OCI-LY3 (cell line): ENCODE results near the gene ACRBP.

Experiments used
- EZH2phosphoT487 ChIP-seq: fragments of 200-600 bp; shearing (Covaris generic); IDR thresholded peaks from 2 replicates; pipeline ENCODE4 v1.6.1; 2018; ENCODE audit warnings: antibody characterized with exemption, mixed run types, low read depth
- TF ChIP-seq, protein P1 (sequence below): fragments of 200-600, 300-600 bp; sonication (generic); IDR thresholded peaks from 2 replicates; pipeline ENCODE4 v1.5.1; 2014; ENCODE audit warnings: antibody characterized with exemption, low read length, low read depth

DNA sequence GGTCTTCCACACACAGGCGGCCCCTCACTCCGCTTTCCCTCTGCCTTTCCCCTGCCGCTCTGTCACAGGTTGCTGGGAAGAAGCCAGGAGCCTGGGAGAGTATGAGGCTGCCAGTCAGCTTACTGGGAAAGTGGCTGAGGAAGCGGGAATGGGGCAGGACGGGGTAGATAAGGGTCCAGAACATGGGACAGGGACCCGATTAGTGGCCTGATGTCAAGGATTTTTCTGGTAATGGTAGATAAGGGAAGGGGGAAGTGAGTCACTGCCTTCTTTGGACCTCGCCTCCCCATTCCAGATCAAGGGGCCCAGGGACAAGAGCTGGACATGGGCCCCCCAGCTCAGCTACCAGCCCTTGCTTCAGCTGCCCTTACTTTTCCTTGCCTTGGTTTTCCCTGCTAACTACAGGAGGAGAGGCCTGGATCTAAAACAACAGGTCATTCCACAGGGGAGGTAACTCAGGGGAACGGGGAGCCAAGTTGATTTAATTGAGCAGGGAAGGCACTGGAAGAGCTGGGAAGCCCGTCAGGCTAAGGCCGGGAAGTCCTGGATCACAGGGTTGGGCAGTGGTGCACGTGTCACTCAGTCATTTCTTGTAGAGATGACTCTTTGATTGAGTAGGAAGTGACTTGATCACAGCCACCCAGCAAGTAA, 8.0 kb downstream of the ACRBP start:
- TF ChIP-seq, protein P1, sequence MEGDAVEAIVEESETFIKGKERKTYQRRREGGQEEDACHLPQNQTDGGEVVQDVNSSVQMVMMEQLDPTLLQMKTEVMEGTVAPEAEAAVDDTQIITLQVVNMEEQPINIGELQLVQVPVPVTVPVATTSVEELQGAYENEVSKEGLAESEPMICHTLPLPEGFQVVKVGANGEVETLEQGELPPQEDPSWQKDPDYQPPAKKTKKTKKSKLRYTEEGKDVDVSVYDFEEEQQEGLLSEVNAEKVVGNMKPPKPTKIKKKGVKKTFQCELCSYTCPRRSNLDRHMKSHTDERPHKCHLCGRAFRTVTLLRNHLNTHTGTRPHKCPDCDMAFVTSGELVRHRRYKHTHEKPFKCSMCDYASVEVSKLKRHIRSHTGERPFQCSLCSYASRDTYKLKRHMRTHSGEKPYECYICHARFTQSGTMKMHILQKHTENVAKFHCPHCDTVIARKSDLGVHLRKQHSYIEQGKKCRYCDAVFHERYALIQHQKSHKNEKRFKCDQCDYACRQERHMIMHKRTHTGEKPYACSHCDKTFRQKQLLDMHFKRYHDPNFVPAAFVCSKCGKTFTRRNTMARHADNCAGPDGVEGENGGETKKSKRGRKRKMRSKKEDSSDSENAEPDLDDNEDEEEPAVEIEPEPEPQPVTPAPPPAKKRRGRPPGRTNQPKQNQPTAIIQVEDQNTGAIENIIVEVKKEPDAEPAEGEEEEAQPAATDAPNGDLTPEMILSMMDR: no peak
- no peak for TF ChIP-seq EZH2phosphoT487
